Measurements from ENCODE around the gene EIF4G1.

GRCh38 chr3:184307915-184308314 is 6.5 kb upstream of the EIF4G1 start:
- TF ChIP-seq, protein P1, sequence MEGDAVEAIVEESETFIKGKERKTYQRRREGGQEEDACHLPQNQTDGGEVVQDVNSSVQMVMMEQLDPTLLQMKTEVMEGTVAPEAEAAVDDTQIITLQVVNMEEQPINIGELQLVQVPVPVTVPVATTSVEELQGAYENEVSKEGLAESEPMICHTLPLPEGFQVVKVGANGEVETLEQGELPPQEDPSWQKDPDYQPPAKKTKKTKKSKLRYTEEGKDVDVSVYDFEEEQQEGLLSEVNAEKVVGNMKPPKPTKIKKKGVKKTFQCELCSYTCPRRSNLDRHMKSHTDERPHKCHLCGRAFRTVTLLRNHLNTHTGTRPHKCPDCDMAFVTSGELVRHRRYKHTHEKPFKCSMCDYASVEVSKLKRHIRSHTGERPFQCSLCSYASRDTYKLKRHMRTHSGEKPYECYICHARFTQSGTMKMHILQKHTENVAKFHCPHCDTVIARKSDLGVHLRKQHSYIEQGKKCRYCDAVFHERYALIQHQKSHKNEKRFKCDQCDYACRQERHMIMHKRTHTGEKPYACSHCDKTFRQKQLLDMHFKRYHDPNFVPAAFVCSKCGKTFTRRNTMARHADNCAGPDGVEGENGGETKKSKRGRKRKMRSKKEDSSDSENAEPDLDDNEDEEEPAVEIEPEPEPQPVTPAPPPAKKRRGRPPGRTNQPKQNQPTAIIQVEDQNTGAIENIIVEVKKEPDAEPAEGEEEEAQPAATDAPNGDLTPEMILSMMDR (IDR thresholded peaks at IDR 0.05) = no peak
- no peak for TF ChIP-seq POLR2A (IDR thresholded peaks at IDR 0.05)
